Ishikawa (cell line): ENCODE data around the gene RPP30.

Experiments used
- CEBPB ChIP-seq: IDR thresholded peaks from 2 replicates; pipeline ENCODE4 v1.6.1; 2012
- CREB1 ChIP-seq: IDR thresholded peaks from 2 replicates; pipeline ENCODE4 v1.6.1; 2012; ENCODE audit warnings: low read depth
- EGR1 ChIP-seq: IDR thresholded peaks from 2 replicates; pipeline ENCODE4 v1.6.1; 2012
- EP300 ChIP-seq: IDR thresholded peaks from 2 replicates; pipeline ENCODE4 v1.6.1; 2012; ENCODE audit warnings: borderline replicate concordance
- FOXM1 ChIP-seq: IDR thresholded peaks from 2 replicates; pipeline ENCODE4 v1.6.1; 2012; ENCODE audit warnings: low read depth, borderline replicate concordance
- MAX ChIP-seq: IDR thresholded peaks from 2 replicates; pipeline ENCODE4 v1.6.1; 2012
- NFIC ChIP-seq: IDR thresholded peaks from 2 replicates; pipeline ENCODE4 v1.6.1; 2012
- RAD21 ChIP-seq: IDR thresholded peaks from 2 replicates; pipeline ENCODE4 v1.6.1; 2012; ENCODE audit warnings: low read depth
- REST ChIP-seq: IDR thresholded peaks from 2 replicates; pipeline ENCODE4 v1.6.1; 2012; ENCODE audit warnings: low read depth, mild to moderate bottlenecking
- TAF1 ChIP-seq: IDR thresholded peaks from 2 replicates; pipeline ENCODE4 v1.6.1; 2012; ENCODE audit warnings: low read depth, mild to moderate bottlenecking
- TCF12 ChIP-seq: IDR thresholded peaks from 2 replicates; pipeline ENCODE4 v1.6.1; 2012; ENCODE audit warnings: low read depth
- TEAD4 ChIP-seq: IDR thresholded peaks from 2 replicates; pipeline ENCODE4 v1.6.1; 2012
- USF1 ChIP-seq: IDR thresholded peaks from 2 replicates; pipeline ENCODE4 v1.6.1; 2012
- YY1 ChIP-seq: IDR thresholded peaks from 2 replicates; pipeline ENCODE4 v1.6.1; 2012; ENCODE audit warnings: low read depth
- ZBTB7A ChIP-seq: IDR thresholded peaks from 2 replicates; pipeline ENCODE4 v1.6.1; 2012; ENCODE audit warnings: low read depth

The RPP30 gene

DNA sequence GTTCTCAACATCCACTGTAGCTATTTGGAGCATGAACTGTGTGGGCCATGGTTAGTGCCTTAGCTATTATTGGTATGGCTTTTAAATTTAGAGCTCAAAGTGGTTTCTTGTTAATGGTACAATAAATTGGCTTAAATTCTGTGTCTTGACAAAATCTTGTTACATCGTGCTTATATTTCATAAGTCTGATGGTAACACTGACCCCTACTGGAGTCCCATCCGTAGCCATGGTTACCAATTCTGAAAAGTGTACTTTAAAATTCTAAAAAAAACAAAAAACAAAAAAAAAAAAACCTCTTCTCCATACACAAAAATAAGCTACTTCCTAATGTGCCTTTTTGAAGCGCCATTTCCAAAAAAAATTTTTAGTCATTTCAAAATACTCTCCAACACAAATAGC, 6.4 kb upstream of the RPP30 start:
- TF ChIP-seq RAD21 (no peak), TAF1 (no peak), USF1 (no peak), TEAD4 (no peak), YY1 (no peak), MAX (no peak), NFIC (no peak), ZBTB7A (no peak), EP300 (no peak), FOXM1 (no peak), TCF12 (no peak), EGR1 (no peak), REST (no peak), CEBPB (no peak)

DNA sequence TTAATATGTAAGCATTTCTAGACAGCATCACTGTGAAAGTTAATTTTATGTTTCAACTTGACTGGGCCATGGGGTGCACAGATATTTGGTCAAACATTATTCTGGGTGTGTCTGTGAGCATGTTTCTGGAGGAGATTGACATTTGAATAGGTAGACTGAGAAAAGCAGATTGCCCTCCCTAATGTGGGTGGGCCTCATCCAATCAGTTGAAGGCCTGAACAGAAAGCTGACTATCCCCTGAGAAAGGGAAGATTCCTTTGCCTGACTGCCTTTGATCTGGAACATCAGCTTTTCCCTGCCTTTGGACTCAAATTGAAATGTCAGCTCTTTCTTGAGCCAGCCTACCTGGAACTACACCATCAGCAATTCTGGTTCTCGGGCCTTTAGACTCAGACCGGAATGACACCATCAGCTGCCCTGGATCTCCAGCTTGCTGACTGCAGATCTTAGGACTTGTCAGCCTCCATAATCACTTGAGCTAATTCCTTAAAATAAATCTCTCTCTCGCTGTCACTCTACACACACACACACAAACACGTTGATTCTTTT, 5.7 kb upstream of the RPP30 start:
- TF ChIP-seq MAX = no peak
- no peak for TF ChIP-seq TEAD4
- no peak for TF ChIP-seq EP300
- TF ChIP-seq ZBTB7A = no peak
- no peak for TF ChIP-seq FOXM1
- no peak for TF ChIP-seq REST
- TF ChIP-seq YY1 = no peak
- no peak for TF ChIP-seq NFIC
- TF ChIP-seq RAD21 = no peak
- no peak for TF ChIP-seq USF1
- no peak for TF ChIP-seq TCF12
- TF ChIP-seq EGR1 = no peak
- TF ChIP-seq CEBPB = no peak
- no peak for TF ChIP-seq CREB1
- TF ChIP-seq TAF1 = no peak

DNA sequence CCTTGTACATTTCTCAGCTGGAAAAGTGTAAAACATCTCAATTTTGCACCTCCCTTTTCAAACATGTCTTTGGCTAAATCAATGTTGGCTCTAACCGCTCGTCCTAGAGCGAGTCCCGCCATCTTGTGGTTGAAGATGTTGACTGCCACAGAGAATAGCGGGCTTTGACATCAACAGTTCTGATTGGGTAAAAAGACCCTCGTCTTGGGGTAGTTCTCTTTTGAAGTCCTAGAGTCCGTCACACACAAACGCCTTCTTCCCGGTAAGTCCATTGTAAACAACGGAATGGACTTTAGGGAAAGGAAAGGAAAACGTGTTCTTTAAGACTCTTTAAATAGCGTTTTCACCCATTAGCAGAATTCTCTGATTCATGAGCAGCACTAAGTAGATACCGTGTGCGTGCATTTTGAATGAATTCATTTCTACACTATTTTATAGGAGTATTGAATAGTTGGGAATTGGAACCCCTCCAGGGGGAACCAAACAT, 452 bp upstream of the RPP30 start:
- TF ChIP-seq RAD21 (0 out of 2 replicates have a peak, but pooled peaks have one; percentile 33), YY1 (peak; percentile 77), REST (no peak)

DNA sequence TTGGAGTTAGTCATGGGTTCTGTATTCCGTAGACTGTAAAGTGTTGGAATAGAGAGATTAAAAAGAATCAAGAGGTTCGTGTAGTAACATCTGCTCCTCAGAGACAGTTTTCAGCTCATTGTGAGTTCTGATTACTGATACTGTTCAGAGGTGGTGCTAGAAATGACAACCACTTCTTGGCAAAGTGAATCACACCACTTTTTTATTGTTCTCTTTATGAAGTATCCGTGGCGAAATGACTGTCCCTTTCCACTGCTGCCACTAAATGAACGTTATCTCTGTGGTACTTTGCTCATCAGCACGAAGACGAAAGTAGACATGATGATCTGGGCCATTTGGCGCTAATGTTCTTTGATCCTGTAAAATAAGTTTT, 860 bp downstream of the RPP30 start:
- TF ChIP-seq EGR1 (no peak), USF1 (no peak), TAF1 (no peak), FOXM1 (no peak), CEBPB (no peak), EP300 (no peak), RAD21 (no peak), MAX (no peak), TCF12 (no peak), CREB1 (no peak), NFIC (no peak)

DNA sequence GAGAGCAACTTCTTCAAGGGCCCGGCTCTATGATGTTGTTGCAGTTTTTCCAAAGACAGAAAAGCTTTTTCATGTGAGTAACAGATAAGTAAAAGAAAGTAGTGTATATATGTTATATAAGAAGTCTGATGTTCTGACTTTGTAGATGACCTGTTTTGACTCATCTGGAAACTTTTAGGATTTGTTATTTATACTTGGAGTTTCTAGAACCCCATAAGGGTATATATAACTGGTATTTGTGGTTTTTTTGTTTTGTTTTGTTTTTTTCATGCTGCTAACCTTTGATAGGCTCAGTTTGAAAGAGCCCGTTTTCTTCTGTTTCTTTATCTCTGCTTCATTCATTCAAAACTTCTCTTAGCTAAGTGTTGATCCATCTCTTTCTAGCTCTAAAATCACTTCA, 7.3 kb downstream of the RPP30 start:
- TF ChIP-seq YY1 (no peak), REST (no peak), USF1 (no peak), TAF1 (no peak), TCF12 (no peak), FOXM1 (no peak), TEAD4 (no peak), NFIC (no peak), RAD21 (no peak), EGR1 (no peak), MAX (no peak), CREB1 (no peak), CEBPB (no peak), ZBTB7A (no peak), EP300 (no peak)
